ENCODE results near the gene CNOT6. TPM values are rescaled to one million over a fixed set of nuclear protein-coding genes. Genes with fewer than 3 reads are reported as not detected.

CNOT6 gene
- total RNA-seq, 1 donor from 2014 or later, result 26.6 TPM

GRCh38 chr5:180607861-180608571, 113.8 kb downstream of the CNOT6 start:
- TF ChIP-seq, protein P1, sequence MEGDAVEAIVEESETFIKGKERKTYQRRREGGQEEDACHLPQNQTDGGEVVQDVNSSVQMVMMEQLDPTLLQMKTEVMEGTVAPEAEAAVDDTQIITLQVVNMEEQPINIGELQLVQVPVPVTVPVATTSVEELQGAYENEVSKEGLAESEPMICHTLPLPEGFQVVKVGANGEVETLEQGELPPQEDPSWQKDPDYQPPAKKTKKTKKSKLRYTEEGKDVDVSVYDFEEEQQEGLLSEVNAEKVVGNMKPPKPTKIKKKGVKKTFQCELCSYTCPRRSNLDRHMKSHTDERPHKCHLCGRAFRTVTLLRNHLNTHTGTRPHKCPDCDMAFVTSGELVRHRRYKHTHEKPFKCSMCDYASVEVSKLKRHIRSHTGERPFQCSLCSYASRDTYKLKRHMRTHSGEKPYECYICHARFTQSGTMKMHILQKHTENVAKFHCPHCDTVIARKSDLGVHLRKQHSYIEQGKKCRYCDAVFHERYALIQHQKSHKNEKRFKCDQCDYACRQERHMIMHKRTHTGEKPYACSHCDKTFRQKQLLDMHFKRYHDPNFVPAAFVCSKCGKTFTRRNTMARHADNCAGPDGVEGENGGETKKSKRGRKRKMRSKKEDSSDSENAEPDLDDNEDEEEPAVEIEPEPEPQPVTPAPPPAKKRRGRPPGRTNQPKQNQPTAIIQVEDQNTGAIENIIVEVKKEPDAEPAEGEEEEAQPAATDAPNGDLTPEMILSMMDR (IDR thresholded peaks at IDR 0.05; ENCODE audit: insufficient read depth, low read length, severe bottlenecking), result no peak
- Histone ChIP-seq H3K27me3 (ENCODE audit: control insufficient read depth, insufficient read depth, low read length) (no peaks in the 10 kb centered on the region), H3K4me3 (ENCODE audit: low read depth, low read length) (no peak overlapping the region), H3K36me3 (ENCODE audit: control insufficient read depth, insufficient read depth, low read length) (no peaks in the 10 kb centered on the region)
- DNase-seq (ENCODE audit: low read depth) (no peak), FAIRE-seq (no peak)

DNA sequence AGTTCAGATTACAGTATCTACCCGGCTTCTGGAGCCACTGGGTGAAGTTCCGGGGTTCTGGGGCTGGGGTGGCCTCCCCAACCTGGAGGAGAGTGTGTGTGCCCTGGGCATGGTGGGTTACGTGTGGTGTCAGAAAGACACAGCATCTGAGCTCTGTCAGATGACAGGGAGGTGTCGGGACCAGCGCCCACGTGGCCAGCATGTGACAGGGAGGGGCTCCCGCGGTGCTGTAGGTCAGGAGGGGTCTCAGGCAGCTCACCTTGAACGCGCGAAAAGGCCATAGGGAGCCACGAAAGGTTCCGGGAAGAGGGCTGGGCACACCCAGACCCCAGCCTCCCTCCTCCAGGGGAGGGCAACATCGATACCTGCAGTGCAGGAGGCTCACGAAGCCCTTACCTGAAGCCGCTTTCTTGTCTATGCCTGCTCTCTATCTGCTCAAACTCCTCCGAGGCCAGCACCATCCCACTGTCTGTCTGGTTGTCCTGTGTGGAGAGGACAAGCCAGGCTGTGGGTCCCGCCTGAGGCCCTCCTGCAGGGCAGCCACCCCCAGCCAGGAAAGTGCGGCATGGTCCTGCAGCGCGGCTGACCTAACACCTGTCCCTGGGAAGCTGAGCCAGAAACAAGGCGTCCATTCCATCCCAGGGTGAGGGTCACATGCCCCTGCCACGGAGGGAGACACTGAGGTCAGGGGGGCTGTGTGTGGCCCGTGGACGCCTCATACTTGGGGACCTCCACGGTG, 114.6 kb downstream of the CNOT6 start:
- TF ChIP-seq, protein P1 (IDR thresholded peaks at IDR 0.05; ENCODE audit: insufficient read depth, low read length, severe bottlenecking), result no peak
- DNase-seq (ENCODE audit: low read depth) (no peak), FAIRE-seq (no peak)
- no peaks in the 10 kb centered on the region for H3K27me3 ChIP-seq (ENCODE audit: control insufficient read depth, insufficient read depth, low read length)
- no peaks in the 10 kb centered on the region for H3K36me3 ChIP-seq (ENCODE audit: control insufficient read depth, insufficient read depth, low read length)
- no peak overlapping the region for H3K4me3 ChIP-seq (ENCODE audit: low read depth, low read length)

- H3K27me3 ChIP-seq (ENCODE audit: control insufficient read depth, insufficient read depth, low read length), result no peaks in the 10 kb centered on the region
- DNase-seq (ENCODE audit: low read depth) (no peak), FAIRE-seq (no peak)
Measured at GRCh38 chr5:180609386-180609785, 115.2 kb downstream of the CNOT6 start.

DNA sequence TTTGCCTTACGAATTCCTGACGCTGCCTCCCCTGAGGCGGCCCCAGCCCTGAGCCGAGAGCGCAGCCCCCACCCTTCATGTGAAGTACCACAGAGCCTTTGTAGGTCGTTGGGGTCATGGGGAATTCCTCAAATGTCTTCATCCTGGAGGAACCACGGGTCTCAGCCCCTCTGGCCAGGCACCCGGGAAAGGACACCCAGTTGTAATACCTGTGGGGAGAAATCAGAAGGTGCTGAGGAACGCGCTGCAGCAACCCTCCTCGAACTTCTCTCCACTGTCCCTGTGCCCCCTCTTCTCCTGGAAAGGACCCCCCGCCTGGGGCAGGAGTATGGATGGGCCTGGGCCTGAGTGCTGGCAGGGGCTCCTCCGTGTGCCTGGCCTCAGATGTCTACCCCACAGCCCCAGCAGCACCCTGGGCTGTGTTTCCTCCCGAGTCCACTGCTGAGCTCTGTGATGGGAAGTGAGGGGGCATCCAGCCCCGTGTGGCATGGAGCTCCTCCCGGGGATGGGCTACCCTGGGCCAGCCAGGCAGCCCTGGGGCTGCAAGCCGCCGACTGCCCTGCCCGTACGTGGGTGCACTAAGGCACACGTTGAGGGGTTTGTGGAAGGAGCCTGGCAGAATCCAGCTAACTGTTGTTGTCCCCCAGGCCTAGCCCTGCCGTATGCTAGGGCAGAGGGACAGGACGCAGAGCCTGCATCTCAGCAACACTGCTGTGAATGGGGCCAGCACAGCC, 115.8 kb downstream of the CNOT6 start:
- FAIRE-seq (no peak), DNase-seq (ENCODE audit: low read depth) (no peak)
- Histone ChIP-seq H3K27me3 (ENCODE audit: control insufficient read depth, insufficient read depth, low read length) (no peaks in the 10 kb centered on the region), H3K4me3 (ENCODE audit: low read depth, low read length) (no peak overlapping the region), H3K36me3 (ENCODE audit: control insufficient read depth, insufficient read depth, low read length) (no peaks in the 10 kb centered on the region)
- TF ChIP-seq, protein P1 (IDR thresholded peaks at IDR 0.05; ENCODE audit: insufficient read depth, low read length, severe bottlenecking), result no peak

More at GRCh38 chr5:180609386-180609785, 115.2 kb downstream of the CNOT6 start:
- H3K36me3 ChIP-seq (ENCODE audit: control insufficient read depth, insufficient read depth, low read length), result no peaks in the 10 kb centered on the region
- H3K4me3 ChIP-seq (ENCODE audit: low read depth, low read length), result no peak overlapping the region
- TF ChIP-seq, protein P1 (IDR thresholded peaks at IDR 0.05; ENCODE audit: insufficient read depth, low read length, severe bottlenecking), result no peak

GRCh38 chr5:180611140-180611850, 117.1 kb downstream of the CNOT6 start:
- H3K27me3 ChIP-seq (ENCODE audit: control insufficient read depth, insufficient read depth, low read length), result no peaks in the 10 kb centered on the region
- no peak for FAIRE-seq
- no peaks in the 10 kb centered on the region for H3K36me3 ChIP-seq (ENCODE audit: control insufficient read depth, insufficient read depth, low read length)
- TF ChIP-seq, protein P1 (IDR thresholded peaks at IDR 0.05; ENCODE audit: insufficient read depth, low read length, severe bottlenecking), result no peak
- no peak overlapping the region for H3K4me3 ChIP-seq (ENCODE audit: low read depth, low read length)
- no peak for DNase-seq (ENCODE audit: low read depth)
